Endodermal cell (in vitro differentiated cells): ENCODE data around the gene XKR7. TPM values are rescaled to one million over a fixed set of nuclear protein-coding genes. Genes with fewer than 3 reads are reported as not detected.

ENCODE experiments used
- DNase-seq: peaks from one replicate; pipeline ENCODE4 v3.0.0-alpha.2; 2017
- H3K27ac ChIP-seq: 2 replicates; pipeline ENCODE4 v1.5.1; 2013; ENCODE audit warnings: mild to moderate bottlenecking, low read depth, low read length, moderate library complexity
- H3K27me3 ChIP-seq: 2 replicates; pipeline ENCODE4 v1.6.1; 2013; ENCODE audit warnings: mild to moderate bottlenecking, low read length, moderate library complexity; ENCODE audit not compliant: insufficient read depth, control insufficient read depth, poor library complexity, severe bottlenecking
- H3K36me3 ChIP-seq: 2 replicates; pipeline ENCODE4 v1.7.0; 2013; ENCODE audit warnings: mild to moderate bottlenecking, low read length, moderate library complexity; ENCODE audit not compliant: control insufficient read depth, insufficient read depth
- H3K4me1 ChIP-seq: one replicate; pipeline ENCODE4 v1.7.0; 2013; ENCODE audit warnings: low read length; ENCODE audit not compliant: control insufficient read depth, insufficient read depth
- H3K4me3 ChIP-seq: 2 replicates; pipeline ENCODE4 v1.5.1; 2013; ENCODE audit warnings: mild to moderate bottlenecking, low read length, moderate library complexity
- H3K9ac ChIP-seq: 2 replicates; pipeline ENCODE4 v1.6.1; 2013; ENCODE audit warnings: mild to moderate bottlenecking, low read length, moderate library complexity; ENCODE audit not compliant: poor library complexity, severe bottlenecking; ENCODE audit errors: extremely low read depth
- H3K9me3 ChIP-seq: 2 replicates; pipeline ENCODE4 v1.6.1; 2013; ENCODE audit warnings: mild to moderate bottlenecking, low read length, moderate library complexity; ENCODE audit not compliant: control insufficient read depth
- H3K27ac Mint-ChIP-seq: 2 replicates; pipeline ENCODE4 v1.8.0; 2020; ENCODE audit warnings: mixed read lengths
- H3K27me3 Mint-ChIP-seq: 2 replicates; pipeline ENCODE4 v1.8.0; 2021; ENCODE audit warnings: mild to moderate bottlenecking, mixed read lengths; ENCODE audit not compliant: insufficient read depth
- H3K36me3 Mint-ChIP-seq: 2 replicates; pipeline ENCODE4 v1.8.0; 2020; ENCODE audit warnings: low read depth, mixed read lengths
- H3K4me1 Mint-ChIP-seq: 2 replicates; pipeline ENCODE4 v1.8.0; 2020; ENCODE audit warnings: mixed read lengths
- H3K4me3 Mint-ChIP-seq: 2 replicates; pipeline ENCODE4 v1.8.0; 2020; ENCODE audit warnings: mild to moderate bottlenecking, moderate library complexity, mixed read lengths
- H3K9me3 Mint-ChIP-seq: 2 replicates; pipeline ENCODE4 v1.8.0; 2020; ENCODE audit warnings: mild to moderate bottlenecking, mixed read lengths
- CTCF ChIP-seq: fragments of 200-600 bp; sonication (generic); conservative IDR thresholded peaks from 2 replicates; pipeline ENCODE4 v1.5.0; 2021; ENCODE audit warnings: antibody characterized with exemption, mild to moderate bottlenecking
- WGBS, 2 experiments: methylation state at CpG; one replicate each; pipeline versions ENCODE4 v1.1.5 to v1.1.7; 2013; ENCODE audit warnings: missing lambda C conversion rate in 2 of 2, mixed read lengths in 1 of 2; ENCODE audit not compliant: insufficient coverage in 1 of 2, insufficient read length in 1 of 2; 5-methylcytosine and 5-hydroxymethylcytosine counted together
- total RNA-seq, 2 donors: library from RNA; stranded (reverse); fragmentation: NEBNext Ultra II Directional in 1 of 2; extraction: Animal tissue kit (Norgen Biotek cat#: 25700) in 1 of 2; gene quantifications; 2 replicates in 1 of 2; 3 replicates in 1 of 2; pipeline ENCODE4 v1.2.1, GENCODE V29; 2021

The XKR7 gene
- total RNA-seq, 2 donors from 2014 or later, result 2.7 to 3.1 TPM

- Mint-ChIP-seq H3K4me1 (peaks cover 40% of the 10 kb centered on the region), H3K4me3 (no peak overlapping the region), H3K36me3 (no peaks in the 10 kb centered on the region), H3K27me3 (peaks cover 30% of the 10 kb centered on the region), H3K27ac (no peak overlapping the region), H3K9me3 (no peaks in the 10 kb centered on the region)
- peaks cover 1% of the 10 kb centered on the region for H3K27me3 ChIP-seq
- no peak overlapping the region for H3K4me3 ChIP-seq
- peaks cover 16% of the 10 kb centered on the region for H3K4me1 ChIP-seq
- no peak for TF ChIP-seq CTCF
- no peaks in the 10 kb centered on the region for H3K9me3 ChIP-seq
- WGBS, 2 experiments, result 82% methylated on average over 2 of the region's 2 CpGs; no CpG with 5 or more reads in 1 of the 2 experiments
- no peak overlapping the region for H3K9ac ChIP-seq
- H3K36me3 ChIP-seq, result no peaks in the 10 kb centered on the region
- no peak overlapping the region for H3K27ac ChIP-seq
- no peak for DNase-seq
Measured at GRCh38 chr20:31975874-31976273, 7.9 kb downstream of the XKR7 start.

- H3K36me3 ChIP-seq, result no peaks in the 10 kb centered on the region
- no peak for TF ChIP-seq CTCF
- peaks cover 4% of the 10 kb centered on the region for H3K27me3 ChIP-seq
- no peak overlapping the region for H3K9ac ChIP-seq
- no peaks in the 10 kb centered on the region for H3K9me3 ChIP-seq
- no peak overlapping the region for H3K27ac ChIP-seq
- Mint-ChIP-seq H3K27me3 (peaks cover 28% of the 10 kb centered on the region), H3K4me3 (no peak overlapping the region), H3K9me3 (no peaks in the 10 kb centered on the region), H3K27ac (peak overlapping the region; percentile 3), H3K36me3 (no peaks in the 10 kb centered on the region), H3K4me1 (peaks cover 28% of the 10 kb centered on the region)
- H3K4me1 ChIP-seq, result peaks cover 16% of the 10 kb centered on the region
- DNase-seq, result no peak
- H3K4me3 ChIP-seq, result no peak overlapping the region
- 85 to 96% methylated on average over 4 of the region's 4 CpGs for WGBS, 2 experiments
Measured at GRCh38 chr20:31977080-31977479, 9.1 kb downstream of the XKR7 start.

- no peak for DNase-seq
- peaks cover 17% of the 10 kb centered on the region for H3K27me3 ChIP-seq
- Mint-ChIP-seq H3K27me3 (peaks cover 33% of the 10 kb centered on the region), H3K9me3 (no peaks in the 10 kb centered on the region), H3K4me1 (peaks cover 11% of the 10 kb centered on the region), H3K4me3 (no peak overlapping the region), H3K36me3 (no peaks in the 10 kb centered on the region), H3K27ac (no peak overlapping the region)
- H3K27ac ChIP-seq, result no peak overlapping the region
- H3K9me3 ChIP-seq, result no peaks in the 10 kb centered on the region
- peaks cover 5% of the 10 kb centered on the region for H3K4me1 ChIP-seq
- no peak overlapping the region for H3K4me3 ChIP-seq
- H3K9ac ChIP-seq, result no peak overlapping the region
- TF ChIP-seq CTCF, result no peak
- 60 to 82% methylated on average over 1 to 6 of the region's 6 CpGs for WGBS, 2 experiments
- H3K36me3 ChIP-seq, result no peaks in the 10 kb centered on the region
Measured at GRCh38 chr20:31979713-31980426, 11.9 kb downstream of the XKR7 start.
